WERI-Rb-1 (cell line): ENCODE results near the gene SERTAD2.

Source experiments
- DNase-seq: peaks from one replicate; pipeline ENCODE4 v3.0.0-alpha.2; 2020
- H3K27ac ChIP-seq: fragments of 250-450 bp; sonication (Bioruptor Pico); 2 replicates; pipeline ENCODE4 v1.5.1; 2020; ENCODE audit warnings: mild to moderate bottlenecking, moderate library complexity
- H3K27me3 ChIP-seq: fragments of 250-450 bp; sonication (Bioruptor Pico); 2 replicates; pipeline ENCODE4 v1.5.1; 2021; ENCODE audit warnings: mild to moderate bottlenecking, low read depth, moderate library complexity; ENCODE audit not compliant: insufficient read depth, severe bottlenecking
- H3K36me3 ChIP-seq: fragments of 250-450 bp; sonication (Bioruptor Pico); 2 replicates; pipeline ENCODE4 v1.5.1; 2020; ENCODE audit warnings: mild to moderate bottlenecking, moderate library complexity
- H3K4me3 ChIP-seq: 2 replicates; pipeline ENCODE4 v1.5.1; 2011; ENCODE audit warnings: low read depth, mild to moderate bottlenecking, control low read depth, low read length
- H3K9me3 ChIP-seq: fragments of 250-450 bp; sonication (Bioruptor Pico); 2 replicates; pipeline ENCODE4 v1.5.1; 2021; ENCODE audit warnings: mild to moderate bottlenecking, moderate library complexity; ENCODE audit not compliant: severe bottlenecking
- CTCF ChIP-seq: IDR thresholded peaks from 2 replicates; pipeline ENCODE4 v1.5.1; 2011; ENCODE audit warnings: low read depth, mild to moderate bottlenecking, control low read depth, inconsistent platforms, low read length

Gene SERTAD2

DNA sequence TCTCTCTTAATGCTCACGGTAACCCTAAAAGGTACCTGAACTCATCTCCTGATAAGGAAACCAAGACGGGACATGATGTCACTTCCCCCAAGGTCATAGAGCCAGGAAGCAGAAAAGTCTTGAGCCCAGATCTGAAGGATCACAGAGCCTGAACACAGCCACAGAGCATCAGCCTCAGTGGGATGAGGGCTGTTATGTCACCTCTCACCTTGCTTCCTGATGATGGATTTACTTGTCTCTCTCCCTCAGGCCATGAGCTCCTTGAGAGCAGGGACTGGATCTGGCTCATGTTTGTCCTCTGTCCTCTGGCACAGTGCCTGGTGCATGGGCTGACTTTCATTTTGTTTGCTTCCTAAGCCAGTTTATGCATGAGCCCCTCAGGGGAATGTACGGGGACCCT is 54.2 kb downstream of the SERTAD2 start:
- H3K36me3 ChIP-seq: no peaks in the 10 kb centered on the region
- H3K4me3 ChIP-seq: no peak overlapping the region
- TF ChIP-seq CTCF: no peak
- H3K9me3 ChIP-seq: peaks cover 3% of the 10 kb centered on the region
- H3K27me3 ChIP-seq: no peaks in the 10 kb centered on the region
- no peak overlapping the region for H3K27ac ChIP-seq
- DNase-seq: no peak

DNA sequence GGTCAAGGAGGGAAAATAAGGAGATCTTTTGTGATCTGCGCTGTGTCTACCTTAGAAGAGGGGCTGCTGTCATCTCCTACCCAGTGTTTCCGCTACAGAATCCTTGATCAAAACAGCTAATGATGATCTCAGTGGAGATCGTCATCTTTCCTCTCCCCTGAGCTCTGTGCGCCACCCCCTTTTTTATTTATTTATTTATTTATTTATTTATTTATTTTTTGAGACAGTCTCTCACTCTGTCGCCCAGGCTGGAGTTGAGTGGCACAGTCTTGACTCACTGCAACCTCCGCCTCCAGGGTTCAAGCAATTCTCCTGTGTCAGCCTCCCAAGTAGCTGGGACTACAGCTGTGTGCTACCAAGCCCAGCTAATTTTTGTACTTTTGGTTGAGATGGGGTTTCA is 55.5 kb downstream of the SERTAD2 start:
- Histone ChIP-seq H3K4me3 (no peak overlapping the region), H3K9me3 (no peaks in the 10 kb centered on the region), H3K27me3 (no peaks in the 10 kb centered on the region), H3K27ac (no peak overlapping the region), H3K36me3 (no peaks in the 10 kb centered on the region)
- DNase-seq: no peak
- TF ChIP-seq CTCF: no peak

DNA sequence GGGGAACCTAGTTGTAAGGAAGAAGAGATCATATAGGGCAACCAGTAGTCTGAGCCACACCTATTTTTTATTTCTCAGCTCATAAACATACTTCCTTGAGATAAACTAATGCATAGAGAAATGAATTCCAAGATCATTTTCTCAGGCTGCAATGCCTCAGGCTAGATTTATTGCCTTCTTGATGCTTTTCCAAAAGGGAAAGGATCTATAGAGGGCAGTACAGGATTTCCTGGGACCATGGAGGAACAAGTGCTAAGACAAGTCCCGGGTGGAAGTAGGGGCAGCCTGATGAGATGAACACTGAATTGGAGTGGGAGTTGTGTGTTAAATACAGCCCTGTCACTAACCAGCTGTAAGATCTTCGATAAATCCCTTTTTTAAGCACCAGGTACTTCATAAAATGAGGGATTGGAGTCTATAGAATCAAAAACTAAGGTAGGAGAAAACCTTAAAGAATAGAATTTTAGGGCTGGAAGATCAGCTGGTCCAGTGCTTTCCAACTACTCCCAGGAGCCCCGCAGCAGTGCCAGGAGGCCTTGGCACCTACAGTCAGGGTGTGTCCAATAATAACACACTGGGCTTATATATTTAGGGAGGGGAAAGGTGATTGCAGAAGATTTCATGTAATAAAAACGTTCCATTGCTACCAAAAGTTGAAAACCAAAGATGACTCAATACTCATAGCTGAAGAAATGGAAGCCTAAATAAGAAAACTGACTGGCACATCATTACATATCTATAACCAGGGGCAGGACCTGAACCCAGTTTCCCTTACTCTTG is 58.1 kb downstream of the SERTAD2 start:
- Histone ChIP-seq H3K9me3 (no peaks in the 10 kb centered on the region), H3K27me3 (no peaks in the 10 kb centered on the region), H3K4me3 (no peak overlapping the region), H3K36me3 (peaks cover 6% of the 10 kb centered on the region), H3K27ac (no peak overlapping the region)
- peak; percentile 38 for DNase-seq
- TF ChIP-seq CTCF: peak; percentile 61

GRCh38 chr2:64594226-64594989 is 59.3 kb downstream of the SERTAD2 start:
- TF ChIP-seq CTCF: no peak
- Histone ChIP-seq H3K27me3 (no peaks in the 10 kb centered on the region), H3K9me3 (no peaks in the 10 kb centered on the region), H3K27ac (no peak overlapping the region), H3K4me3 (no peak overlapping the region), H3K36me3 (peaks cover 13% of the 10 kb centered on the region)
- DNase-seq: no peak

DNA sequence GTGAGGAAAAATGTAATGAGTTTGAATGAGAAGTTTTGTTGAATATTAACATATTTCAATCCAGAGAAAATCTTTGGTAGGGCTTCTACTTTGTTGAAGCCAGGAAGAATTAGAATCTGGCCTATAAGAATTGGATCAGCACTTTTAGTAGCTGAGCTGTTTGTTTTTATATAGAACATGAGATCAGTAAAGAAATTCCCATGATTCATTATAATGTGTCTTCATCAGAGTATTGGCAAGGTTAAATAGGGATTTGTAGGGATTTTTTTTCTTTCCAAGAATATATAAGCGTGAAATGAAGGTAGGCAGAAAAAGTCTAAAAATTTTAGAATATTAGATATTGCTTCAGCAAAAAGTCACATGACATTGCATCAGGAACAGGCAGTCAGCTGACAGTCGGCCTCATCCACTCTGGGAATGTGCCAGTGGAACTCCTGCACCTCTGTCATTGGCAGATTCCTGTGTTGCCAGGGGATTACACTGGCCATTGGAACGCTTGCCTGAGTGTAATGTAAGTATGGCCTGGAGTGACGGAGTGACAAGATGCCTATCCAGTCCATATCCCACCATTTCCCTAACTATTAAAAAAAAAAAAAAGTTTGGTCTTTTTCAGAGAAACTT is 60.6 kb downstream of the SERTAD2 start:
- DNase-seq: no peak
- H3K9me3 ChIP-seq: no peaks in the 10 kb centered on the region
- no peak overlapping the region for H3K4me3 ChIP-seq
- H3K27me3 ChIP-seq: no peaks in the 10 kb centered on the region
- H3K27ac ChIP-seq: no peak overlapping the region
- no peak for TF ChIP-seq CTCF
- peaks cover 13% of the 10 kb centered on the region for H3K36me3 ChIP-seq
